Panc1 (cell line): Measurements from ENCODE around the gene ATRNL1. TPM values are rescaled to one million over a fixed set of nuclear protein-coding genes. Genes with fewer than 3 reads are reported as not detected.

ENCODE experiments used
- ATAC-seq: fragments of 200-7000 bp; cut with Tn5 transposase; 2 replicates; pipeline ENCODE4 v1.9.1; 2020; ENCODE audit warnings: mild to moderate bottlenecking, moderate library complexity
- BruUV-seq: library from RNA; stranded (reverse); fragments of 400-500 nt; replicated peaks from 2 replicates; lab custom pipeline; 2021; lab: Mats Ljungman, UMichigan
- CTCF ChIA-PET: fragments of 300-600 bp; sonication (Branson Sonifier 250); formaldehyde crosslinking; loops from one replicate; lab custom pipeline; 2022; ENCODE audit warnings: antibody characterized with exemption; lab: Charles Lee
- POLR2A ChIA-PET: fragments of 300-600 bp; sonication (Branson Sonifier 250); formaldehyde crosslinking; loops from one replicate; lab custom pipeline; 2022; ENCODE audit warnings: antibody characterized with exemption; lab: Charles Lee
- DNase-seq: peaks from one replicate; pipeline ENCODE4 v3.0.0-alpha.2; 2010; ENCODE audit warnings: low read depth, low spot score
- H3K27ac ChIP-seq: 2 replicates; pipeline ENCODE4 v1.5.1; 2011; ENCODE audit warnings: mild to moderate bottlenecking, low read length, inconsistent platforms
- H3K27me3 ChIP-seq: fragments of 200-500 bp; sonication (Bioruptor generic); 2 replicates; pipeline ENCODE4 v1.6.0; 2014; ENCODE audit warnings: low read length, inconsistent platforms; ENCODE audit not compliant: control insufficient read depth, insufficient read depth
- H3K36me3 ChIP-seq: fragments of 200-500 bp; sonication (Bioruptor generic); 2 replicates; pipeline ENCODE4 v1.5.1; 2014; ENCODE audit warnings: inconsistent platforms, mild to moderate bottlenecking, low read length, moderate library complexity; ENCODE audit not compliant: control insufficient read depth, insufficient read depth
- H3K4me1 ChIP-seq: 2 replicates; pipeline ENCODE4 v1.5.1; 2011; ENCODE audit warnings: inconsistent platforms, mild to moderate bottlenecking, low read length, moderate library complexity; ENCODE audit not compliant: control insufficient read depth, insufficient read depth
- H3K4me3 ChIP-seq, 2 experiments: 2 replicates each; pipeline ENCODE4 v1.5.1; 2011 to 2012; ENCODE audit warnings: low read depth in 2 of 2, low read length in 2 of 2, mild to moderate bottlenecking in 2 of 2, inconsistent platforms in 1 of 2, moderate library complexity in 1 of 2
- H3K9me3 ChIP-seq: fragments of 200-500 bp; sonication (Bioruptor generic); 2 replicates; pipeline ENCODE4 v1.5.1; 2014; ENCODE audit warnings: low read depth, mild to moderate bottlenecking, inconsistent platforms, low read length, moderate library complexity; ENCODE audit not compliant: control insufficient read depth, insufficient read depth
- POLR2AphosphoS5 ChIP-seq: IDR thresholded peaks from 2 replicates; pipeline ENCODE4 v1.6.1; 2012; ENCODE audit warnings: mild to moderate bottlenecking, low read depth, low read length, moderate library complexity
- SIN3A ChIP-seq: IDR thresholded peaks from 2 replicates; pipeline ENCODE4 v1.6.1; 2012; ENCODE audit warnings: low read depth, mild to moderate bottlenecking, low read length, moderate library complexity, borderline replicate concordance; ENCODE audit not compliant: insufficient read depth
- TCF7L2 ChIP-seq: IDR thresholded peaks from 2 replicates; pipeline ENCODE4 v1.6.1; 2011; ENCODE audit warnings: mild to moderate bottlenecking, low read depth, low read length, inconsistent platforms
- in situ Hi-C: cut with HindIII; loops from 2 replicates; pipeline ENCODE4 v1.10.0; 2016; ENCODE audit warnings: low sequenced_read_pairs, low pct_unique_long_range_greater_than_20kb
- intact Hi-C: fragments of 100-400 bp; cut with micrococcal nuclease; formaldehyde crosslinking; loops from one replicate; pipeline ENCODE4 v1.10.0; 2022; ENCODE audit not compliant: unreplicated experiment
- total RNA-seq: library from RNA; stranded (reverse); gene quantifications from one replicate; pipeline ENCODE4 v1.2.1, GENCODE V29; 2021; ENCODE audit not compliant: unreplicated experiment
- TF ChIP-seq, protein P1 (sequence below): fragments of 450-650 bp; IDR thresholded peaks from 2 replicates; pipeline ENCODE4 v1.5.1; 2017; ENCODE audit warnings: mild to moderate bottlenecking
- TF ChIP-seq, protein P2 (sequence below), 2 experiments: IDR thresholded peaks; 2 replicates each; pipeline ENCODE4 v1.6.1; 2011 to 2012; ENCODE audit warnings: low read depth in 2 of 2, control low read depth in 1 of 2, low read length in 1 of 2, mild to moderate bottlenecking in 1 of 2, moderate library complexity in 1 of 2; ENCODE audit not compliant: insufficient read depth in 1 of 2

Gene ATRNL1
- total RNA-seq, 1 experiment from 2014 or later, result 17.1 TPM

DNA sequence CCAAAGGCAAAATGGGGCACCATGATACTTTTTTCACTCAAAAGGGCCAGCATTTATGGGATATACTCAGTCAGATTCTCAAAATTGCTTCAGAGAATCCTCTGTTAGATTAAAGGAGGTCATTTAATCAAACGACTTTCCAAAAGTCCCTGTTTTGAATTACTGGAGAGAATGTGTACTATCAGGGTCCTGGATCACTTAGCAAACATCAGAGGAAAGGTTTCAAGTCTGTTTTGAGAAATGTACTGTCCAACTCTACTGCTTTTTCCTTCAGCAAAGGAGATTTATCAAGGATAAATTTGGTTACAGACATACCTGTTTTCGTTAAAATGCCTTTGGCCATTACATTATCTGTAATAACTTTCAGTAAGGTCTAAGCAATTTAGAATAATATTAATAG lies 838.9 kb downstream of the ATRNL1 start:
- no peak overlapping the region for H3K27ac ChIP-seq
- no TSS peak for BruUV-seq
- ATAC-seq (no peak), DNase-seq (no peak)
- TF ChIP-seq, protein P1, sequence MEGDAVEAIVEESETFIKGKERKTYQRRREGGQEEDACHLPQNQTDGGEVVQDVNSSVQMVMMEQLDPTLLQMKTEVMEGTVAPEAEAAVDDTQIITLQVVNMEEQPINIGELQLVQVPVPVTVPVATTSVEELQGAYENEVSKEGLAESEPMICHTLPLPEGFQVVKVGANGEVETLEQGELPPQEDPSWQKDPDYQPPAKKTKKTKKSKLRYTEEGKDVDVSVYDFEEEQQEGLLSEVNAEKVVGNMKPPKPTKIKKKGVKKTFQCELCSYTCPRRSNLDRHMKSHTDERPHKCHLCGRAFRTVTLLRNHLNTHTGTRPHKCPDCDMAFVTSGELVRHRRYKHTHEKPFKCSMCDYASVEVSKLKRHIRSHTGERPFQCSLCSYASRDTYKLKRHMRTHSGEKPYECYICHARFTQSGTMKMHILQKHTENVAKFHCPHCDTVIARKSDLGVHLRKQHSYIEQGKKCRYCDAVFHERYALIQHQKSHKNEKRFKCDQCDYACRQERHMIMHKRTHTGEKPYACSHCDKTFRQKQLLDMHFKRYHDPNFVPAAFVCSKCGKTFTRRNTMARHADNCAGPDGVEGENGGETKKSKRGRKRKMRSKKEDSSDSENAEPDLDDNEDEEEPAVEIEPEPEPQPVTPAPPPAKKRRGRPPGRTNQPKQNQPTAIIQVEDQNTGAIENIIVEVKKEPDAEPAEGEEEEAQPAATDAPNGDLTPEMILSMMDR, result no peak
- TF ChIP-seq SIN3A, result no peak
- TF ChIP-seq TCF7L2, result no peak
- TF ChIP-seq, protein P2, sequence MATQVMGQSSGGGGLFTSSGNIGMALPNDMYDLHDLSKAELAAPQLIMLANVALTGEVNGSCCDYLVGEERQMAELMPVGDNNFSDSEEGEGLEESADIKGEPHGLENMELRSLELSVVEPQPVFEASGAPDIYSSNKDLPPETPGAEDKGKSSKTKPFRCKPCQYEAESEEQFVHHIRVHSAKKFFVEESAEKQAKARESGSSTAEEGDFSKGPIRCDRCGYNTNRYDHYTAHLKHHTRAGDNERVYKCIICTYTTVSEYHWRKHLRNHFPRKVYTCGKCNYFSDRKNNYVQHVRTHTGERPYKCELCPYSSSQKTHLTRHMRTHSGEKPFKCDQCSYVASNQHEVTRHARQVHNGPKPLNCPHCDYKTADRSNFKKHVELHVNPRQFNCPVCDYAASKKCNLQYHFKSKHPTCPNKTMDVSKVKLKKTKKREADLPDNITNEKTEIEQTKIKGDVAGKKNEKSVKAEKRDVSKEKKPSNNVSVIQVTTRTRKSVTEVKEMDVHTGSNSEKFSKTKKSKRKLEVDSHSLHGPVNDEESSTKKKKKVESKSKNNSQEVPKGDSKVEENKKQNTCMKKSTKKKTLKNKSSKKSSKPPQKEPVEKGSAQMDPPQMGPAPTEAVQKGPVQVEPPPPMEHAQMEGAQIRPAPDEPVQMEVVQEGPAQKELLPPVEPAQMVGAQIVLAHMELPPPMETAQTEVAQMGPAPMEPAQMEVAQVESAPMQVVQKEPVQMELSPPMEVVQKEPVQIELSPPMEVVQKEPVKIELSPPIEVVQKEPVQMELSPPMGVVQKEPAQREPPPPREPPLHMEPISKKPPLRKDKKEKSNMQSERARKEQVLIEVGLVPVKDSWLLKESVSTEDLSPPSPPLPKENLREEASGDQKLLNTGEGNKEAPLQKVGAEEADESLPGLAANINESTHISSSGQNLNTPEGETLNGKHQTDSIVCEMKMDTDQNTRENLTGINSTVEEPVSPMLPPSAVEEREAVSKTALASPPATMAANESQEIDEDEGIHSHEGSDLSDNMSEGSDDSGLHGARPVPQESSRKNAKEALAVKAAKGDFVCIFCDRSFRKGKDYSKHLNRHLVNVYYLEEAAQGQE (IDR thresholded peaks at IDR 0.05; ENCODE audit: insufficient read depth in 1 of 2, low read depth in 2 of 2, low read length in 1 of 2), result no peak
- POLR2A ChIA-PET, result no interaction called here
- no peaks in the 10 kb centered on the region for H3K27me3 ChIP-seq
- H3K36me3 ChIP-seq, result no peaks in the 10 kb centered on the region
- no peak overlapping the region for H3K4me3 ChIP-seq
- intact Hi-C loops (no loop called here), in situ Hi-C loops (no loop called here)
- no peaks in the 10 kb centered on the region for H3K9me3 ChIP-seq
- CTCF ChIA-PET, result no interaction called here
- no peaks in the 10 kb centered on the region for H3K4me1 ChIP-seq

DNA sequence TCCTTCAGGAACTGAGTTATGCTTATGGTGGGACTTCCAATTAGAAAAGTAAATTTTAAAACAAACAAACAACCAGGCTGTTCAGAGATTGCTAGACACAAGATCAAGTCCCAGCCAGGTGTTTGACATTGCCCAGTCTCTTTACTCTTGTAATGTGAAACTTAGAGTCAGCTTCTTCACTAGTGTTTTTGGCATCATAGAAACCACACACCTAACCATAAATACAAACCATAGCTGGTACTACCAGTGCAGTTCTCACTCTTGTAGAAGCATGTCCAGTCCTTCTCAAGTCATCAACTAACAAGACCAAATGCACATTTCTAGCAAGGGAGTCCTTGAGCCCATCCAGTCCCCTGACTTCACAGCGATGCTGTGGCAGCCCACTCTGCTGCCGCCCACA lies 839.9 kb downstream of the ATRNL1 start:
- no peak for DNase-seq
- ChIA-PET POLR2A (no interaction called here), CTCF (no interaction called here)
- in situ Hi-C loops, result no loop called here
- BruUV-seq, result no TSS peak
- no peak for ATAC-seq
- no peak overlapping the region for H3K4me3 ChIP-seq
- intact Hi-C loops, result no loop called here
- H3K36me3 ChIP-seq, result no peaks in the 10 kb centered on the region
- no peaks in the 10 kb centered on the region for H3K4me1 ChIP-seq
- no peak overlapping the region for H3K27ac ChIP-seq
- no peak for TF ChIP-seq POLR2AphosphoS5
- H3K27me3 ChIP-seq, result no peaks in the 10 kb centered on the region
- H3K9me3 ChIP-seq, result no peaks in the 10 kb centered on the region

DNA sequence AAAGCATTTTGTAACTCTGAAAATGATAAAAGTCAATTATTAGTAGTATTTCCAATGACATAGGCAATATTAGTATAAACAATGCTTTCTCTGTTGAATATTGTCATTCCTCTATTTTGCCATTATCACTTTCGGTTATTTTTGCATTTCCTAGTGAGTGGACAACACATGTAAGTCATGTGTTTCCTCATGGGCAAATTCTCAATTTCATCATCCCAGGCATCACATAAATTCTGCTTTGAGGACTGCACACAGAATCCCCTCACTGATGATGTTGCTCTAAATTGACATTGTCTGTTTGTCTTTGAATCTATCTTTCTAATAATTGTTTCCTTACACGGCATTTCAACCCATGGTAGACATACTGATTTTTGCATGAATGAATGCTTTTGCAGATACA lies 842.6 kb downstream of the ATRNL1 start:
- H3K4me3 ChIP-seq, result no peak overlapping the region
- in situ Hi-C loops, result no loop called here
- no peak for DNase-seq
- no peak overlapping the region for H3K27ac ChIP-seq
- intact Hi-C loops, result no loop called here
- no peaks in the 10 kb centered on the region for H3K36me3 ChIP-seq
- TF ChIP-seq POLR2AphosphoS5, result no peak
- no peak for TF ChIP-seq SIN3A
- no peak for TF ChIP-seq TCF7L2
- TF ChIP-seq, protein P1, result no peak
- no peaks in the 10 kb centered on the region for H3K27me3 ChIP-seq
- ChIA-PET CTCF (no interaction called here), POLR2A (no interaction called here)
- BruUV-seq, result no TSS peak
- H3K4me1 ChIP-seq, result no peaks in the 10 kb centered on the region
- no peaks in the 10 kb centered on the region for H3K9me3 ChIP-seq
- no peak for ATAC-seq
